ENCODE measurements around the gene HTR5A.

Gene HTR5A

GRCh38 chr7:155124706-155125105 is 54.6 kb downstream of the HTR5A start:
- no peak overlapping the region for H3K4me3 ChIP-seq (replicated peaks; ENCODE audit: insufficient read depth, low read length)
- TF ChIP-seq CTCF (IDR thresholded peaks at IDR 0.05; ENCODE audit: insufficient read depth, low read length) (no peak), GABPA (IDR thresholded peaks at IDR 0.05; ENCODE audit: low read depth) (no peak), POLR2AphosphoS5 (IDR thresholded peaks at IDR 0.05; ENCODE audit: low read depth) (no peak), SPI1 (IDR thresholded peaks at IDR 0.05; ENCODE audit: borderline replicate concordance, low read depth) (no peak), REST (IDR thresholded peaks at IDR 0.05; ENCODE audit: insufficient replicate concordance, low read depth) (no peak)
- H3K27me3 ChIP-seq (ENCODE audit: insufficient read depth, poor library complexity, severe bottlenecking): no peaks in the 10 kb centered on the region
- H3K27ac ChIP-seq (replicated peaks): no peak overlapping the region
- DNase-seq (ENCODE audit: low read depth in 1 of 2, low spot score in 1 of 2): no peak

- no peak for TF ChIP-seq POLR2AphosphoS5 (IDR thresholded peaks at IDR 0.05; ENCODE audit: low read depth)
- no peak for TF ChIP-seq CTCF (IDR thresholded peaks at IDR 0.05; ENCODE audit: insufficient read depth, low read length)
- TF ChIP-seq REST (IDR thresholded peaks at IDR 0.05; ENCODE audit: insufficient replicate concordance, low read depth): no peak
- no peak for TF ChIP-seq SPI1 (IDR thresholded peaks at IDR 0.05; ENCODE audit: borderline replicate concordance, low read depth)
- TF ChIP-seq GABPA (IDR thresholded peaks at IDR 0.05; ENCODE audit: low read depth): no peak
- no peak overlapping the region for H3K27ac ChIP-seq (replicated peaks)
- no peak overlapping the region for H3K4me3 ChIP-seq (replicated peaks; ENCODE audit: insufficient read depth, low read length)
- DNase-seq (ENCODE audit: low read depth in 1 of 2, low spot score in 1 of 2): no peak
- H3K27me3 ChIP-seq (ENCODE audit: insufficient read depth, poor library complexity, severe bottlenecking): no peaks in the 10 kb centered on the region
Observed at GRCh38 chr7:155129186-155129585, 59.1 kb downstream of the HTR5A start.

- TF ChIP-seq GABPA (IDR thresholded peaks at IDR 0.05; ENCODE audit: low read depth) (no peak), POLR2AphosphoS5 (IDR thresholded peaks at IDR 0.05; ENCODE audit: low read depth) (no peak), REST (IDR thresholded peaks at IDR 0.05; ENCODE audit: insufficient replicate concordance, low read depth) (no peak), SPI1 (IDR thresholded peaks at IDR 0.05; ENCODE audit: borderline replicate concordance, low read depth) (no peak), CTCF (IDR thresholded peaks at IDR 0.05; ENCODE audit: insufficient read depth, low read length) (no peak)
- Histone ChIP-seq H3K27me3 (ENCODE audit: insufficient read depth, poor library complexity, severe bottlenecking) (no peaks in the 10 kb centered on the region), H3K27ac (replicated peaks) (no peak overlapping the region), H3K4me3 (replicated peaks; ENCODE audit: insufficient read depth, low read length) (no peak overlapping the region)
- no peak for DNase-seq (ENCODE audit: low read depth in 1 of 2, low spot score in 1 of 2)
Observed at GRCh38 chr7:155129789-155130188, 59.7 kb downstream of the HTR5A start.
